ENCODE measurements around the gene SLC35F1.

Gene SLC35F1

DNA sequence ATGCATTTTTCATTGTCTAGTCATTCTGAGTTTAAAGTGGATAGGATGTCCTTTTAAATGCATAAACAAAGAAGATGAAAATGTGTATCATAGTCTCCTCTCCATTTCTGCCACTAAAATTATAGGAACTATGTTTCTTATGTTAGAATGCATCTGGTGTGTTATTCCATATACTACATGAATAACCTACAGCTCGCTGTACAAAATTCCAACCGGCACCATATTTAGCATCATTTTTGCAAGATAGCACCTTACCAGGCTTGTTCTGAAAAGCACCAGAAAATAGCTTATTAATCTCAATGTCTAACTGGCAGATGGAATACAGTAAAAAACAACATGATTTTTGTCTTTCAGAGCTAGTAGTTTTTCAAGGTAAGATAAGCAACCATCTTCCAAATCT, 241.5 kb downstream of the SLC35F1 start:
- H3K4me3 ChIP-seq (ENCODE audit: low read depth in 1 of 2, low read length in 2 of 2), result no peak overlapping the region
- H3K27me3 ChIP-seq (ENCODE audit: insufficient read depth, low read length, poor library complexity), result no peaks in the 10 kb centered on the region
- no peak overlapping the region for H2AFZ ChIP-seq (ENCODE audit: low read depth, low read length)
- no peak overlapping the region for H3K4me2 ChIP-seq (ENCODE audit: insufficient read depth, low read length)
- no peaks in the 10 kb centered on the region for H3K79me2 ChIP-seq (ENCODE audit: insufficient read depth, low read length)
- ATAC-seq (ENCODE audit: insufficient read depth, low read depth) (no peak), DNase-seq (no peak)
- no peak overlapping the region for H3K9ac ChIP-seq (ENCODE audit: low read depth, low read length)
- no peaks in the 10 kb centered on the region for H3K4me1 ChIP-seq (ENCODE audit: insufficient read depth, low read length)
- no peaks in the 10 kb centered on the region for H3K36me3 ChIP-seq (ENCODE audit: insufficient read depth, low read length)
- H3K27ac ChIP-seq (ENCODE audit: low read length), result no peak overlapping the region
- TF ChIP-seq EZH2 (IDR thresholded peaks at IDR 0.05; ENCODE audit: borderline replicate concordance, low read depth, low read length, severe bottlenecking), result no peak
- H4K20me1 ChIP-seq (ENCODE audit: insufficient read depth, low read length), result no peaks in the 10 kb centered on the region
- no peaks in the 10 kb centered on the region for H3K9me3 ChIP-seq (ENCODE audit: insufficient read depth, low read length, severe bottlenecking)

- DNase-seq (no peak), ATAC-seq (ENCODE audit: insufficient read depth, low read depth) (no peak)
- H3K27ac ChIP-seq (ENCODE audit: low read length), result no peak overlapping the region
- H3K36me3 ChIP-seq (ENCODE audit: insufficient read depth, low read length), result no peaks in the 10 kb centered on the region
- no peaks in the 10 kb centered on the region for H3K79me2 ChIP-seq (ENCODE audit: insufficient read depth, low read length)
- no peak overlapping the region for H3K9ac ChIP-seq (ENCODE audit: low read depth, low read length)
- TF ChIP-seq CTCF (IDR thresholded peaks at IDR 0.05; ENCODE audit: borderline replicate concordance, extremely low read depth, low read length, poor library complexity, severe bottlenecking), result no peak
- TF ChIP-seq EZH2 (IDR thresholded peaks at IDR 0.05; ENCODE audit: borderline replicate concordance, low read depth, low read length, severe bottlenecking), result no peak
- H3K9me3 ChIP-seq (ENCODE audit: insufficient read depth, low read length, severe bottlenecking), result no peaks in the 10 kb centered on the region
- no peak overlapping the region for H3K4me2 ChIP-seq (ENCODE audit: insufficient read depth, low read length)
- no peak overlapping the region for H2AFZ ChIP-seq (ENCODE audit: low read depth, low read length)
- H3K4me1 ChIP-seq (ENCODE audit: insufficient read depth, low read length), result no peaks in the 10 kb centered on the region
- no peak overlapping the region for H3K4me3 ChIP-seq (ENCODE audit: low read depth in 1 of 2, low read length in 2 of 2)
- no peaks in the 10 kb centered on the region for H4K20me1 ChIP-seq (ENCODE audit: insufficient read depth, low read length)
- no peaks in the 10 kb centered on the region for H3K27me3 ChIP-seq (ENCODE audit: insufficient read depth, low read length, poor library complexity)
Measured at GRCh38 chr6:118152524-118152923, 245.5 kb downstream of the SLC35F1 start.

DNA sequence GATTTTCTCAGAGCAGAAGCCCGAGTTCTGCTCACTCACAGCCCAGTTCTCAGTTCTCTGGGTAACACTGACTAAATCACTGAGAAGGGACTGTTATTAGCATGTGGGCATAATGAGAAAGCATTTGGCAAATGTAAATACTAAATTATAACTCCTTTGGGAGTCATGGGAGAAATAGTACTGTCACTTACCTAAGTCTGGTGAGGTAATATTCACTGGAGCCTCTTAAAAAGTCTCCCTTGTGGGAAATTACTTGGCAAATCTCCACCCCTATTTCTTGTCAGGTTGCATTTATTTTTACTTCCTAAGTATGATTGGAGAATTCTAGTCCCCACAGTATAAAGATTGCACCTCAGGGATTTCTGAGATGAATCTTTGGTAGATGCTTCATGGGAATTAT, 254.3 kb downstream of the SLC35F1 start:
- no peak for TF ChIP-seq CTCF (IDR thresholded peaks at IDR 0.05; ENCODE audit: borderline replicate concordance, extremely low read depth, low read length, poor library complexity, severe bottlenecking)
- no peak for TF ChIP-seq EZH2 (IDR thresholded peaks at IDR 0.05; ENCODE audit: borderline replicate concordance, low read depth, low read length, severe bottlenecking)
- Histone ChIP-seq H3K79me2 (ENCODE audit: insufficient read depth, low read length) (no peaks in the 10 kb centered on the region), H4K20me1 (ENCODE audit: insufficient read depth, low read length) (no peaks in the 10 kb centered on the region), H3K27ac (ENCODE audit: low read length) (no peak overlapping the region), H3K9me3 (ENCODE audit: insufficient read depth, low read length, severe bottlenecking) (no peaks in the 10 kb centered on the region), H3K4me1 (ENCODE audit: insufficient read depth, low read length) (no peaks in the 10 kb centered on the region), H3K4me2 (ENCODE audit: insufficient read depth, low read length) (no peak overlapping the region), H3K27me3 (ENCODE audit: insufficient read depth, low read length, poor library complexity) (no peaks in the 10 kb centered on the region), H3K36me3 (ENCODE audit: insufficient read depth, low read length) (no peaks in the 10 kb centered on the region), H3K4me3 (ENCODE audit: low read depth in 1 of 2, low read length in 2 of 2) (no peak overlapping the region), H2AFZ (ENCODE audit: low read depth, low read length) (no peak overlapping the region), H3K9ac (ENCODE audit: low read depth, low read length) (no peak overlapping the region)
- ATAC-seq (ENCODE audit: insufficient read depth, low read depth) (no peak), DNase-seq (no peak)

DNA sequence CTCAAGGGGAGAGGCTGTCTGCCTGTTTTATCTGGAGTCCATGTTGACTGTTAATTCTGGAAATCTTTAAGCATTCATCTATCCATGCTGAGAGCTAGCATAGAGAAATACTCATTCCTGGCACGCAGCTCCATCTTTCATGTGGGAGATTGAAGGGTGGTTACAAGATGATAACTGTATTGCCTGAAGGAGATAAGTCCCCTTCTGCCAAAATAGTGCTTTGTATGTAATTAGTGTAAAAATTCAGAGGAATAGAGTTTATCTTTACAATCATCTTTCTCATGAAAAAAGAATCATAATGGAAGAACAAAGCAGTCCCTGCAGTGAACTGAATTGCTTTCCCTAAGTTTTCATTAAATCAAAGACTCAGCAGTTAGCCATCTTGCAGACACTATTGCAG, 256.5 kb downstream of the SLC35F1 start:
- no peaks in the 10 kb centered on the region for H3K27me3 ChIP-seq (ENCODE audit: insufficient read depth, low read length, poor library complexity)

More for the DNA sequence above, 256.5 kb downstream of the SLC35F1 start:
- H3K9ac ChIP-seq (ENCODE audit: low read depth, low read length), result no peak overlapping the region
- no peaks in the 10 kb centered on the region for H4K20me1 ChIP-seq (ENCODE audit: insufficient read depth, low read length)
- no peak overlapping the region for H3K27ac ChIP-seq (ENCODE audit: low read length)
- H3K4me3 ChIP-seq (ENCODE audit: low read depth in 1 of 2, low read length in 2 of 2), result no peak overlapping the region
- H3K79me2 ChIP-seq (ENCODE audit: insufficient read depth, low read length), result no peaks in the 10 kb centered on the region
- no peaks in the 10 kb centered on the region for H3K4me1 ChIP-seq (ENCODE audit: insufficient read depth, low read length)
- no peak for DNase-seq
- TF ChIP-seq EZH2 (IDR thresholded peaks at IDR 0.05; ENCODE audit: borderline replicate concordance, low read depth, low read length, severe bottlenecking) (no peak), CTCF (IDR thresholded peaks at IDR 0.05; ENCODE audit: borderline replicate concordance, extremely low read depth, low read length, poor library complexity, severe bottlenecking) (no peak)
- H2AFZ ChIP-seq (ENCODE audit: low read depth, low read length), result no peak overlapping the region
- H3K9me3 ChIP-seq (ENCODE audit: insufficient read depth, low read length, severe bottlenecking), result no peaks in the 10 kb centered on the region
- ATAC-seq (ENCODE audit: insufficient read depth, low read depth), result no peak
- H3K4me2 ChIP-seq (ENCODE audit: insufficient read depth, low read length), result no peak overlapping the region
- no peaks in the 10 kb centered on the region for H3K36me3 ChIP-seq (ENCODE audit: insufficient read depth, low read length)
